Hematopoietic multipotent progenitor cell (in vitro differentiated cells): ENCODE measurements around the gene DGCR8. TPM values are rescaled to one million over a fixed set of nuclear protein-coding genes. Genes with fewer than 3 reads are reported as not detected.

ENCODE experiments used
- DNase-seq, 3 donors: peaks; one replicate each; pipeline ENCODE4 v3.0.0-alpha.2; 2011 to 2015; ENCODE audit warnings: low read depth in 2 of 3, low spot score in 2 of 3
- total RNA-seq: library from RNA; depleted of rRNA; stranded (reverse); fragments of >200 nt; gene quantifications from one replicate; pipeline ENCODE4 v1.2.3, GENCODE V29; 2012

Gene DGCR8
- total RNA-seq, 1 donor = 29.6 TPM

DNA sequence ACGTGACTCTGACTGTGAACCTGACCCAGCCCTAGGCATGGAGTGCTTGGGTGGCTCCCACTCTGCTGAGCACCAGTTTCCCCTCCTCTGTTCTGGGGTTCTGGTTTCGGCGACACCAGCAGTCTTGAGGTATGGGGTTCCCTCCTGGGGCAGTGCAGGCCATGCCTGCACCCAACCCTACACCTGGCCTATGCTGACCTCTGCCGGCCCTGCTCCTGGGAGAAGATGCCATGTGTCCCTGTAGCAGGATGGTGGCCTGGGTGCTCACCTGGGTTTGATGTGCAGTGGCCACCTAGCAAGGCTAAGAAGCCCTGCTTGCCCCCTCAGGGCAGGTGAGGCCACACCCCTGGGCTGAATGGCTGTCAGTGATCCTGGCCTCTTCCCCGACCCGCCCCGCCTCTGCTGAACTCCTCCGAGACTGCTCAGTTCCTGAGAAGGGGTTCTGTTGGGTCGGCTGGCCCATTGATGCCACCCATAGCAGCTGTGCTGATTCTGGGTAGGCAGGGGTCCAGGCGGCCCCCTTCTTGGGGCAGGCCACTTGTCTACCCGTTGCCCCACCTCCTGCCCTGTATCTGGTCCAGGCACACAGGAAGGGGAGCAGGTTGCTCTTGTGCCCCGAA is 54.0 kb downstream of the DGCR8 start:
- DNase-seq = no peak

DNA sequence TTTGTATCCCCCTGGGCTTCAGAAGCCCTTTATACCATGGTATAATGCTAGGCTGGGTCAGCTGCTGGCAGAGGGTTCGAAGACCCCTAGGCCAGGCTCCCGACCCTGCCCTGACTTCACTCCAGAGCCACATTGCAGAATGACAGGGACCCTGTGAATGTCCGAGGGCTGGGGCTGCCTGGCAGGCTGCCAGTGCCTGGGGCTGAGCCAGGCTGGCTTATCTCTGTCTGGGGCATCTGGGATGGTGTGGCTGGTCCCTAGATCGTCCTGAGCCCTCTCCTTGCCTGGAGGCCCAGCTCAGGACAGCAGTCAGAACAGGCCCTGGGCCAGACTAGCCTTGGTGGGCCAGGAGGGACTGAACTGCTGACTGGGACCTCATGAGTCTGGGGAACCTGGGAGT is 55.2 kb downstream of the DGCR8 start:
- DNase-seq = no peak

DNA sequence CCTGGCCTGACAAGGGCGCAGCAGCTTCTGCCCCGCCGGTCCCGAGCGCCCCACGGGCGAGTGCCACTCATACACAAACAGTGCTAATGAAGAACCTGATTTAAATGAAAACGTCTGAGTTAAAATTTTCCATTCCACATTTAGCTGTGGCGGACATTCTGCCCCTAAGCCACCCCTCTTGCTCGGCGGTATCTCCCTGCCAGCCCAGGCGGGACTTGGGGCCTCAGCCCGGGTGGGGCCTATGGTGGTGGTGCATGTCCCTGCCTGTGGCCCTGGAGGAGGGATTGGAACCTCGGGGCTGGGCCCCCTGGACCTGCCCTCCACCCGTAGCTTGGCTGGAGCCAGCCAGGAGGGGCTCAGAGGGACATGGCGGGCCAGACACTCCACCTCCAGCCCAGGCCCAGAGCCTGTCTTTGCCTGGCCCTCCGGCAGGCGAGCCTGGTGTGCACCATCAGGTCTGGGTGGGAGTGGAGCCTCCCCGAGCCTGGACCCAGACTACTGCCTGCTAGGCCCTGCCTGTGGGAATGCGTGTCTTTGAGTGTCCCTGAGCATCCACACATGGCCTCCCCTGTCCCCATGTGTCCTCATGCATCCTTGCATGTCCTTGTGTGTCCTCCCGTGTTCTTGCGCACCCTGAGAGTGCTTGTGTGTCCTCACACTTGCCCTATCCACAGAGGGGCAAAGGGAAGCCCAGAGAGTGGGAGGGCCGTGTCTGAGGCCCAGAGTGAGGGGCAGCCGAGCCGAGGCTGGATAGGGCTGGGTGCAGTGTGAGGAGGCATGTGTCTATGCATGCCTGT is 56.0 kb downstream of the DGCR8 start:
- no peak for DNase-seq

DNA sequence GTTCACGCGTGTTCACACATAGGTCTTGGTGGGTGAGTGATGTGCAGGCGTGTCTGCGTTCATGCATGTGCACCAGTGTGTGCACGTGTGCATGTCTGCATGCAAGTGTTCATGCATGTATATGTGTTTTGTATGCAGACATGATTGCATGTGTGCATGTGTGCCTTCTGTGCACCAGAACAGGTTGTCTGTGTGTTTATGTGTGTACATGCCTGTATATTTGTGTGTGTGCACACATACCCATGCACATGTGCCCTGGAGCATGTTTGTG is 56.5 kb downstream of the DGCR8 start:
- DNase-seq = no peak

DNA sequence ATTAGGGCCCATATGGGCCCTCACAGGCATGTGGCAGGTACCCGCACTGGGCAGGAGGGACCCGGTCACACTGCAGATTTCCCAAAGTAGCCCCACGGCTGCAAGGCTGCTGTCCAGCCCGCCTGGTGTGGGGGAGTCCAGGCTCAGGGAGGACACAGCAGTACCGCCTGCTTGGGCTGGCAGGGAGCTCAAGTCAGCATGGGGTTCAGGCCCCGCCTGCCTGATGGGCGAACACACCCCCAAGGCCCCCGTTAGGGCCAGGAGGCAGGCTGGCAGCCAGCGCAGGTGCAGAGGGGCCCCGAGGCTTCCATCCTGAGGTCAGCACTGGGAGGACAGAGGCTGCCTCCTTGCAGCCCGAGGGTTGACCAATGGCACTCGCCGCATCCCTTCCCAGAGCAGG is 57.1 kb downstream of the DGCR8 start:
- DNase-seq = no peak

DNA sequence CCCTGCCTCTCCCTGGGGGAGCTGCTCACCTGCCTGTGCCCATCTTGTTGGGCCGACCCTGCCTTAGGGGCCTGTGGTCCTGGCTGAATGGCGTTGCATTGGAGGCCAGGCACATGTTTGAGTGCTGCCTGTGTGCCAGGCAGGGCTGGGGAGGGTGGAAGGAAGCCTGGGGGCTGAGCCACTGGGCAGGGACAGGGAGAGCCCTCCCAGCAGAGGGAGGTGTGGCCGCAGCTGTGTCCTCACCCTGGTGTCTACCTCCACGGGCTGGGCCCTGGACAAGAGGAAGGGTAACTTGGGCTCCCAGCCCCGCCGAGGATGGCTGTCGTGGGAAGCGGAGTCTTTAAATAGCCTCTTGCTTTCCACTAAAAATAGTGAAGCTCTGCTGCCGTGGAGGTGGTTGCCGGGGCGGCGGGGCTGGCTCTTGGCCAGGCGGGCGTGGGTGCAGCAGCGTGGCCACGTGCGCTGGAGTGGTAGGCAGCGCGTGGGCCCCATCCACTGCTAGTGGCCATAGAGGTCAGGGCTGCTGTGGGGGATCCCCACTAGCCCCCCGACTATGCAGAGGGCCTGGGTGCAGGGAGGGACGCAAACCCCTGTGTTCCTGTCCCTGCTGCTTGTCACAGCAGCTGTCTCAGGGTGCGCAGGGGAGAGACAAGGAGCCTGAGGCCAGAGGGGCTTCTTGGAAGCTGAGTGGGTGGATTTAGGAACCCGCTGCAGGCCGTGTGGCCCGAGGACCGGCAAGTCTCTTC is 57.8 kb downstream of the DGCR8 start:
- no peak for DNase-seq

DNA sequence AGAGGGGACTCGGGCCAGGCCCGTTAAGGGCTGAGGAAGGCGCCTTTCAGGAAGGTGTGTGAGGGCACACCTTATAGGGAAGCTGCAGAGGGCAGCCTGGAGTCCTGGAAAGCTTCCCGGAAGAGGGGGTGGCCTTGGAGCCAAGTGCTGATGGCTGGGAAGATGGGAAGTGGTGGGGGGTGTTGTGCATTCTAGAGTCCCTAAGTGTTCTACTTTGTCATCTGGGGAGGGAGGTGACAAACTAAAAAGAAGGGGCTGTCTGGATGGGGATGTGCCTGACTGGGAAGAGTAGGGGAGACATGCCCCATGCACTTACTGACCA is 58.3 kb downstream of the DGCR8 start:
- no peak for DNase-seq

DNA sequence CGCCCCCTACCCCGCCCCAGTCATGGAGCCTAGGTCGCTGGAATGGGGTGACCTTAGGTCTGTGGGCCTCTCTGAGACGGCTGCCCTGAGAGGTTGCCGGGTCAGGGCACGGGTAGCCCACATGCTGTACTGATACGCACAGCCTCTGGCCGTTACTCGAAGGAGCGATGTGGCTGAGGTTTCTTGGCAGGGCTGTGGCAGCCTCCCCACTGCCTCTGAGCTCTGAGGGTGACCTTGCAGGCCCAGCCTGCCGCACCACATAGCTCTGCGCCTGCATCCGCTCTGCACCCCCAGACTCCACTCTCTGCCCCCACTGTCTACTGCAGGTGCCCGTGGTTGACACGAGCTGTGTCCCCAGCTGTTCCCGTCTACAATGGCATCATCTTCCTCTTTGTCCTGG is 58.8 kb downstream of the DGCR8 start:
- DNase-seq = no peak

DNA sequence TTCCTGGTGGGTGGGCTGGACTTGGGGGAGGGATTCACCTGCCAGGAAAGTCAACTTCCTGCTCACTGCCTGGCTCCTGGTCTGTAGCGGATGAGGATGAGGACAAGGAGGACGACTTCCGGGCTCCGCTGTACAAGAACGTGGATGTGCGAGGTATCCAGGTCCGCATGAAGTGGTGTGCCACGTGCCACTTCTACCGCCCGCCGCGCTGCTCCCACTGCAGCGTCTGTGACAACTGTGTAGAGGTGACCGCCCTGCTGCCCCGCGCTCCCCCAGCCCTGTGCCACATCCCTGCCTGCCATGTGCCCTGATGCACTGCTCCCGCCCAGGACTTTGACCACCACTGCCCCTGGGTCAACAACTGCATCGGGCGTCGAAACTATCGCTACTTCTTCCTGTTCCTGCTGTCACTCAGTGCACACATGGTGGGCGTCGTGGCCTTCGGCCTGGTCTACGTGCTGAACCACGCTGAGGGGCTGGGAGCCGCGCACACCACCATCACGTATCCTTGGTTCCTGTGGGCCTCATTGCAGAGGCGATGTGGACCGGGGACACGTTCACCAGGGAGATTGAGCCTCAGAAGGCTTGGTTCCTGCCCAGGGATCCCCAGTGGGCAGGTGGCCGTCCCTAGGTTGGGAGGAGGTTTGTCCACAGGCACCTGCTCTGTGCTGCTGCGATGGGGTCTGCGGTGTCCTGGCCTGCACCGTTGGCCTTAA is 59.5 kb downstream of the DGCR8 start:
- DNase-seq = no peak

DNA sequence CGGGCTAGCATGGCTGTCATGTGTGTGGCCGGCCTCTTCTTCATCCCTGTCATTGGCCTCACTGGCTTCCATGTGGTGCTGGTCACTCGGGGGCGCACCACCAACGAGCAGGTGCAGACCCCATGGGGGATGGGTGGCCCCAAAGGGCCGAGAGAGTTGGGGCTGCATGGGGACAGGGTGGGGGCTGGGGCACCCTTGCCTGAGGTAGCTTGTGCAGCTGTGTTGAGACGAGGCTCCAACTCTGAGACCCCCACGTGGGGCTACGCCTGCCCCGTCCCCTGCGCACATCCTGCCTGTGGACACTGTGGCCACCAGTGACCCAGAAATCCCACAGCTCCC is 60.0 kb downstream of the DGCR8 start:
- no peak for DNase-seq

DNA sequence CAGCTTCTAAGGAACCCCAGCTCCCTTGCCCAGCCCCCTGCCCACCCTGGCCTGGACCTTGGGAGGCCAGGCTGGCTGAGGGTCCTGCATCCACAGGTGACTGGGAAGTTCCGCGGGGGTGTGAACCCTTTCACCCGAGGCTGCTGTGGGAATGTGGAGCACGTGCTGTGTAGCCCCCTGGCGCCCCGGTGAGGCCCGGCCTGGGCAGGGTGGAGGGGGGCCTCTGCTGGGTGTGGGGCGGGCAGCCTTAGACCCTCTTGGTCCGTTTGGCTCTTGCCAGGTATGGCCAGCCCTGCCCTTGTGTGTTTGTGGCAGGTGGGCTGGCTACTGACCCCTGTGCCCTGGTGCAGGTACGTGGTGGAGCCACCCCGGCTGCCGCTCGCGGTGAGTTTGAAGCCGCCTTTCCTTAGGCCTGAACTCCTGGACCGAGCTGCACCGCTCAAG is 60.5 kb downstream of the DGCR8 start:
- DNase-seq = no peak

DNA sequence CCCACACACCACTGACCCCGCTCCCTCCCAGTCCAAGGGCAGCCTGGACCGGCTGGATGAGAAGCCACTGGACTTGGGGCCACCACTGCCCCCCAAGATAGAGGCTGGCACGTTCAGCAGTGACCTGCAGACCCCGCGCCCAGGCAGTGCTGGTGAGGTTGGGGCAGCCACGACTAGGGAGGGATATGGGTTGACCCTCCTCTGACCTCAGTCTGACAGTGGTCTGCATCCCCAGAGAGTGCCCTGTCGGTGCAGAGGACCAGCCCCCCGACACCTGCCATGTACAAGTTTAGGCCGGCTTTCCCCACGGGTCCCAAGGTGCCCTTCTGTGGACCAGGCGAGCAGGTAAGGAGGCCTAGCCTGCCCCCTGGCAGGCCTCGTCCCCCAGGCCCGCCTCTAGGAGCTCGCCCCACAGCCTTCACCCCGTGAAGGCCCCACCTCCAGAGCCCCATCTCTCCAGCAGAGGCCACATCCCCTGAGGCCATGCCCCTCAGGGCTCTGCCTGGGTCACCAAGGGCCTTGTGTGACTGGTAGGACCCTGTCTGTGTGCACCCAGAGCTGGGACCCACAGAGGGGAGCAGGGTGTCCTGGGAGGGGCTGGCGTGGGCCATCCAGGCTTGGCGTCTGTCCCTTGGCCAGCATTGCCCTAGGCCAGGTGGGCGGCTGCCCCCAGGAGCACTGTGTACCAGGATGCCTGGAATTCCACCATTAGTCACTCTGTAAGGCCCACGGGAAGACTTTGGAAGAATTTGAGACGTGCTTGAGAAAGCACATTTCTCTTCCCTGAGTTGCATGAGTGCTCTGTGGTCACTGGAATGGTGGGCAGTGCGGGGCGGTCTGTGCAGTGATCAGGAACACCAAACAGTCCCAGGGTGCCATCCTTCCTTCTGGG is 61.4 kb downstream of the DGCR8 start:
- DNase-seq = no peak

DNA sequence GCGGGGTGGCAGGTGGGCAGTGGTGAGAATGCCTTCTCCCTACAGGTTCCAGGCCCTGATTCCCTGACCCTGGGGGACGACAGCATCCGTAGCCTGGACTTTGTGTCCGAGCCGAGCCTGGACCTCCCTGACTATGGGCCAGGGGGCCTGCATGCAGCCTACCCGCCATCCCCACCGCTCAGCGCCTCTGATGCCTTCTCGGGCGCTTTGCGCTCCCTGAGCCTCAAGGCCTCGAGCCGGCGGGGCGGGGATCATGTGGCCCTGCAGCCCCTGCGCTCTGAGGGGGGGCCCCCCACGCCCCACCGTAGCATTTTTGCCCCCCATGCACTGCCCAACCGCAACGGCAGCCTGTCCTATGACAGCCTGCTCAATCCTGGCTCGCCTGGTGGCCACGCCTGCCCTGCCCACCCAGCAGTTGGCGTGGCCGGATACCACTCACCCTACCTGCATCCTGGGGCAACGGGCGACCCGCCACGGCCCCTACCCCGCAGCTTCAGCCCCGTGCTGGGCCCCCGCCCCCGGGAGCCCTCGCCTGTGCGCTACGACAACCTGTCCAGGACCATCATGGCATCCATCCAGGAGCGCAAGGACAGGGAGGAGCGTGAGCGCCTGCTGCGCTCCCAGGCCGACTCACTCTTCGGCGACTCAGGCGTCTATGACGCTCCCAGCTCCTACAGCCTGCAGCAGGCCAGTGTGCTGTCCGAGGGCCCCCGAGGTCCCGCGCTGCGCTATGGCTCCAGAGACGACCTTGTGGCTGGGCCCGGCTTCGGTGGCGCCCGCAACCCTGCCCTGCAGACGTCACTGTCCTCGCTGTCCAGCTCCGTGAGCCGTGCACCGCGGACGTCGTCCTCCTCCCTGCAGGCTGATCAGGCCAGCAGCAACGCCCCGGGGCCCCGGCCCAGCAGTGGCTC is 62.9 kb downstream of the DGCR8 start:
- no peak for DNase-seq

DNA sequence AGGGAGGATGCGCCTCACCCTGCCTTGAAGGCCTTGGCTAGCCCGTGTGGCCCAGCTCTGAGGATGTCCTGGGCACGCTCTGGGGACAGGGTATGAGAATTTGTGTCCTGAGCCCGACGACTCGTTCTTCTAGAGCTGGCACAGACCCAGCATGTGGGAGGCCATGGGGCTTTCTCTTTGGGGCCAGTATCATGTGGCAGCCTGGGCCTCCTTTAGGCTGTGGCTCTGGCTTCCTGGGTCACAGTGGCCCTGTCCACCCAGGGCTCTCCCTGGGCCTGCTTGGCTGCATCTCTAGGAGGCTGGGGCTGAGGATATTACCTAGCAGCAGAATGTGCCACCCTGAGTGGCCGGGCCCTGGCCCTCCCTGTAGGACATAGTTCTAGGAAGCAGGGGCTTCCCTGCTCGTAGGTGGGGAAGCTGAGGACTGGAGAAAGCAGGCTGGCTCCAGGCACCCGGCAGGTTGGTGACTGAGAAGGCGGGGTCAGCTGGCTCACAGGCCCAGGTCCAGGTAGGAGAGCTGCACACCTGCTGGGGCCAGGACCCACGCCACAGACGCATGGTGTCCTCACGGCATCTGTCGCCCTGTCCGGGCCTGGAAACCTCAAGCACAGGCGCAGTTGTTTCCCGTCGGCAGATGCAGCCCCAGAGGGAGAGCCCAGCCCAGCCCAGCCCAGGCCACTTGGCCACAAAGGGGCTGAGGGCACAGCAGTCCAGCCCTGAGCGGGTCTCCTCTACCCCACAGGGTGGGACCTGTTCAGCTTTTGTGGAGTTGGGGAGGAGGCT is 64.0 kb downstream of the DGCR8 start:
- no peak for DNase-seq

DNA sequence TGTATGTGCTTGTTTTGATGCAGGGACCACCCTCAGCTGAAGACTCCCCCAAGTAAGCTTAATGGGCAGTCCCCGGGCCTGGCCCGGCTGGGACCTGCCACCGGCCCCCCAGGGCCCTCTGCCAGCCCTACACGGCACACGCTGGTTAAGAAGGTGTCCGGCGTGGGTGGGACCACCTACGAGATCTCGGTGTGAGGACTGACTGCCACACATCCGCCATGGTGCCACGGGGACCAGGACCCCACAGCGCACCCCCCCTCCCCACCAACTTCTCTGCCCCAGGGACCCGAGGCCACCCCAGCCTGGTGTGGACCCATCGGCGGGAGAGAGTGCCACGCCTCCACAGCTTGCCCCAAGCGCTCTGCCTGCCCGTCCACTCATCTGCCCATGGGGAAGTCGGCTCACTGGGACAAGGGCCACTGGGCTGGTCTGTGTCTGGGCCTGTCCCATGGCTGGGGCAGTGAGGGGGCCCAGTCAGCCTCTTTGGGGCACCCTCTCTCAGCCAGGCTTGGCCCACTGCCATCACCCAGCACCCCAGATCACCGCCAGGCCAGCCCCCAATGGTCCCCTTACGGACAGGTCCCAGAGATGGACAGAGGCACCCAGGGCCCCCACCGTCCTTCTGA is 65.3 kb downstream of the DGCR8 start:
- no peak for DNase-seq

DNA sequence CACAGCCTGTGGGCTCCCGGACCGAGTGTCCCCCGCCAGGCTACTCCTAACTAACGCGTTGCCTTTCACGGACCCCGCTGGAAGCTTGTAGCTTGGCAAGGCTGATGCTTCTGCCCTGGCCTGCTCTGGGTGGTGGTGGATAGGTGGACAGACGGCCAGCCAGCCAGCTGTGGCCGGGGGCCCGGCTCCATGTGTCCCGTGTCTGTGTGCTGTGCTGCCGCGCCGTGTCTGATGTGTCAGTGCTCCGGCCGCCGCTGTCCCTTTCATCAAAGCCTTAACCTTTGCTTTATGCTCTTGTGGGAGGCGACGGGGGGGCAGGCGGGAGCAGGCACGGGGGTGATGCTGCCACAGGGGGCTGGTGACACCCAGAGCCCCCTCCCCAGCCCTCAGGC is 65.8 kb downstream of the DGCR8 start:
- no peak for DNase-seq

DNA sequence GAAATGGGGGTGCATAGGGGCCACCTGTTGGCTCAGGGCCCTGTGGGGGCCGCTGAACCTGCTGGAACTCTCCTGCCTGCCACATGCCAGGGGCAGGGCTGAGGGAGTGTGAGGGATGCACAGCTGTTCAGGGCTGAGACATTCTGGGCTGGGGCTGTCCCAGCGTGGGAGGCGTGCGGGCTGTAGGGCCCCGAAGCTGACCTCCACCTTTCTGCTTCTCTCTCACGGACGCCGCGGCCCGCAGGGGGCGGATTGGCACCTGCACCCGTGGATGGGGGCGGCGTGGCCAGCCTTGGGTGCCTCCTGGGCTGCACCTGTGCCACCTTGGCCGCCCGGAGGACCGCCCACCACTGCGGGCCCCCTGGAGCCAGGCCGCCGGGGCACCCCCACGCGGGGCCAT is 66.7 kb downstream of the DGCR8 start:
- DNase-seq = no peak

DNA sequence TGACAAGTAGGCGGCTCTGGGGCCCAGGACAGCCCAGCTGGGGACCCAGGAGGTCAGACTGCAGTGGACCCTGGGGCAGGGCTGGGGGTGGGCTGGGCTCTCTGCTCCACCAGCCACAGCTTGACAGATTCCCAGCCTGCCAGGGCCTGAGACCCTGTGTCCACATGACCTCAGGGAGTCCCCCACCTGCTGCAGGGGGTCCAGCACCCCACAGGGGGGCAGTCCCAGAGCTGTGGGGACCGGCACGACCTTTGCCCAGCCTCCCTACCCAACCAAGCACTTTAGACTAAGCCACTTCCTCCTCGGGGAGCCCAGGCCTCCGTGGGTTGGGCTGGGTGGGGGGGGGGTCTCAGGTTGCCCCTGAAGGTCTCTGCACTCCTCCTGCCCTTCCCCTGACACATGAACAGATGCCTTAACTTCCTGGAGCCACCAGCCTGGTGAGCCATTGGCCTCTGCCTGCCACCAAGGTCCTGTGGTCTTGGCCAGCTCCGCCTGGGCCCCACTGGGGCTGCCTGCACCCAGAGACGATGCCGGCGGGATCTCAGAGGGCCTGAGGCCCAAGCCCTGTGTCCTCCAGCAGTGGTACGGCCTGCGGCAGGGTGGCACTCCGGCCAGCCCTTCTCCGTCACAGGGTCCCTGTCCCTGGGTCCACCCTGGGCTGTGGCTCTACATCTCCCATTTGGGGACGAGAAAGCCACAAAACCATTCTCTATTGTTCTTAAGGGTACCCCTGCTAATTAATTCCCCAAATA is 67.4 kb downstream of the DGCR8 start:
- DNase-seq = peak in 1 of 3 donors; percentile 27
